Measurements from ENCODE around the gene TPCN1. TPM values are rescaled to one million over a fixed set of nuclear protein-coding genes. Genes with fewer than 3 reads are reported as not detected.

TPCN1 gene
- total RNA-seq, 2 donors from 2014 or later = 18.9 to 30.8 TPM

- Mint-ChIP-seq H3K4me1 (no peaks in the 10 kb centered on the region), H3K36me3 (ENCODE audit: low read depth) (peaks cover 23% of the 10 kb centered on the region), H3K9me3 (peaks cover 3% of the 10 kb centered on the region), H3K4me3 (no peak overlapping the region), H3K27ac (peak overlapping the region; percentile 49), H3K27me3 (ENCODE audit: insufficient read depth) (no peaks in the 10 kb centered on the region)
- WGBS, 2 experiments (ENCODE audit: insufficient coverage in 1 of 2, insufficient read length in 1 of 2) = 73 to 80% methylated on average over 3 to 12 of the region's 12 CpGs
- peaks cover 10% of the 10 kb centered on the region for H3K36me3 ChIP-seq (ENCODE audit: control insufficient read depth, insufficient read depth, low read length)
- no peak overlapping the region for H3K4me3 ChIP-seq (ENCODE audit: low read length)
- TF ChIP-seq CTCF (conservative IDR thresholded peaks at IDR 0.05) = no peak
- H3K9me3 ChIP-seq (ENCODE audit: control insufficient read depth, low read length) = peaks cover 5% of the 10 kb centered on the region
- no peak overlapping the region for H3K27ac ChIP-seq (ENCODE audit: low read depth, low read length)
- DNase-seq = no peak
- no peaks in the 10 kb centered on the region for H3K4me1 ChIP-seq (ENCODE audit: control insufficient read depth, insufficient read depth, low read length)
- H3K27me3 ChIP-seq (ENCODE audit: control insufficient read depth, insufficient read depth, low read length, poor library complexity, severe bottlenecking) = no peaks in the 10 kb centered on the region
- no peak overlapping the region for H3K9ac ChIP-seq (ENCODE audit: extremely low read depth, low read length, poor library complexity, severe bottlenecking)
Observed at GRCh38 chr12:113320401-113320800, 99.1 kb downstream of the TPCN1 start.

- Mint-ChIP-seq H3K27me3 (ENCODE audit: insufficient read depth) (no peaks in the 10 kb centered on the region), H3K27ac (no peak overlapping the region), H3K36me3 (ENCODE audit: low read depth) (peaks cover 23% of the 10 kb centered on the region), H3K4me1 (no peaks in the 10 kb centered on the region), H3K4me3 (no peak overlapping the region), H3K9me3 (peaks cover 3% of the 10 kb centered on the region)
- no peak for TF ChIP-seq CTCF (conservative IDR thresholded peaks at IDR 0.05)
- no peak overlapping the region for H3K4me3 ChIP-seq (ENCODE audit: low read length)
- no peaks in the 10 kb centered on the region for H3K27me3 ChIP-seq (ENCODE audit: control insufficient read depth, insufficient read depth, low read length, poor library complexity, severe bottlenecking)
- no peak overlapping the region for H3K9ac ChIP-seq (ENCODE audit: extremely low read depth, low read length, poor library complexity, severe bottlenecking)
- peaks cover 5% of the 10 kb centered on the region for H3K9me3 ChIP-seq (ENCODE audit: control insufficient read depth, low read length)
- H3K36me3 ChIP-seq (ENCODE audit: control insufficient read depth, insufficient read depth, low read length) = peaks cover 10% of the 10 kb centered on the region
- H3K27ac ChIP-seq (ENCODE audit: low read depth, low read length) = no peak overlapping the region
- no peaks in the 10 kb centered on the region for H3K4me1 ChIP-seq (ENCODE audit: control insufficient read depth, insufficient read depth, low read length)
- WGBS, 2 experiments (ENCODE audit: insufficient coverage in 1 of 2, insufficient read length in 1 of 2) = 100% methylated on average over 2 of the region's 2 CpGs
- no peak for DNase-seq
Observed at GRCh38 chr12:113322343-113322742, 101.1 kb downstream of the TPCN1 start.

GRCh38 chr12:113325916-113326315 is 104.7 kb downstream of the TPCN1 start:
- Mint-ChIP-seq H3K4me1 (no peaks in the 10 kb centered on the region), H3K27ac (no peak overlapping the region), H3K27me3 (ENCODE audit: insufficient read depth) (no peaks in the 10 kb centered on the region), H3K9me3 (peaks cover 3% of the 10 kb centered on the region), H3K4me3 (no peak overlapping the region), H3K36me3 (ENCODE audit: low read depth) (peaks cover 9% of the 10 kb centered on the region)
- Histone ChIP-seq H3K4me1 (ENCODE audit: control insufficient read depth, insufficient read depth, low read length) (no peaks in the 10 kb centered on the region), H3K4me3 (ENCODE audit: low read length) (no peak overlapping the region), H3K9ac (ENCODE audit: extremely low read depth, low read length, poor library complexity, severe bottlenecking) (no peak overlapping the region), H3K27ac (ENCODE audit: low read depth, low read length) (no peak overlapping the region), H3K9me3 (ENCODE audit: control insufficient read depth, low read length) (peaks cover 5% of the 10 kb centered on the region), H3K36me3 (ENCODE audit: control insufficient read depth, insufficient read depth, low read length) (no peaks in the 10 kb centered on the region), H3K27me3 (ENCODE audit: control insufficient read depth, insufficient read depth, low read length, poor library complexity, severe bottlenecking) (no peaks in the 10 kb centered on the region)
- no peak for TF ChIP-seq CTCF (conservative IDR thresholded peaks at IDR 0.05)
- 92 to 100% methylated on average over 1 to 3 of the region's 3 CpGs for whole genome bisulfite sequencing, 2 experiments (ENCODE audit: insufficient coverage in 1 of 2, insufficient read length in 1 of 2)
- DNase-seq = no peak

All from endodermal cell (in vitro differentiated cells).